Astrocyte (in vitro differentiated cells and primary cell): ENCODE measurements around the gene PCNA. TPM values are rescaled to one million over a fixed set of nuclear protein-coding genes. Genes with fewer than 3 reads are reported as not detected.

ENCODE experiments used
- DNase-seq: peaks from one replicate; pipeline ENCODE4 v3.0.0-alpha.2; 2010; ENCODE audit warnings: low read depth
- FAIRE-seq: peaks from 2 replicates; lab custom pipeline; 2011; peaks lifted over from hg19 to GRCh38; lab: Jason Lieb, UNC
- H2AFZ ChIP-seq: 2 replicates; pipeline ENCODE4 v1.6.0; 2012; ENCODE audit warnings: low read depth, low read length, inconsistent platforms
- H3K27ac ChIP-seq: 2 replicates; pipeline ENCODE4 v1.5.1; 2011; ENCODE audit warnings: low read depth, low read length, inconsistent platforms
- H3K27me3 ChIP-seq: 2 replicates; pipeline ENCODE4 v1.6.0; 2011; ENCODE audit warnings: low read length, inconsistent platforms; ENCODE audit not compliant: insufficient read depth
- H3K36me3 ChIP-seq: 2 replicates; pipeline ENCODE4 v1.5.1; 2011; ENCODE audit warnings: low read length, inconsistent platforms; ENCODE audit not compliant: insufficient read depth
- H3K4me1 ChIP-seq: 2 replicates; pipeline ENCODE4 v1.5.1; 2011; ENCODE audit warnings: low read length, inconsistent platforms; ENCODE audit not compliant: insufficient read depth
- H3K4me2 ChIP-seq: 2 replicates; pipeline ENCODE4 v1.6.0; 2012; ENCODE audit warnings: low read length, inconsistent platforms
- H3K4me3 ChIP-seq: 2 replicates; pipeline ENCODE4 v1.5.1; 2011; ENCODE audit warnings: low read depth, mild to moderate bottlenecking, low read length, inconsistent platforms; ENCODE audit not compliant: insufficient read depth
- H3K79me2 ChIP-seq: 2 replicates; pipeline ENCODE4 v1.6.0; 2012; ENCODE audit warnings: mild to moderate bottlenecking, low read length, inconsistent platforms; ENCODE audit not compliant: insufficient read depth
- H3K9ac ChIP-seq: 2 replicates; pipeline ENCODE4 v1.6.0; 2012; ENCODE audit warnings: mild to moderate bottlenecking, low read length, inconsistent platforms
- H3K9me3 ChIP-seq: 2 replicates; pipeline ENCODE4 v1.5.1; 2012; ENCODE audit warnings: low read depth, mild to moderate bottlenecking, low read length, inconsistent platforms; ENCODE audit not compliant: insufficient read depth
- H4K20me1 ChIP-seq: 2 replicates; pipeline ENCODE4 v1.6.0; 2012; ENCODE audit warnings: low read length, inconsistent platforms; ENCODE audit not compliant: insufficient read depth
- H3K27ac Mint-ChIP-seq: one replicate; pipeline ENCODE4 v1.8.0; 2021; ENCODE audit warnings: mild to moderate bottlenecking, mixed read lengths; ENCODE audit not compliant: unreplicated experiment
- H3K27me3 Mint-ChIP-seq: one replicate; pipeline ENCODE4 v1.8.0; 2021; ENCODE audit warnings: low read depth, mixed read lengths; ENCODE audit not compliant: unreplicated experiment
- H3K36me3 Mint-ChIP-seq: one replicate; pipeline ENCODE4 v1.8.0; 2021; ENCODE audit warnings: low read depth, mixed read lengths; ENCODE audit not compliant: unreplicated experiment
- H3K4me1 Mint-ChIP-seq: one replicate; pipeline ENCODE4 v1.8.0; 2021; ENCODE audit warnings: low read depth, mixed read lengths; ENCODE audit not compliant: unreplicated experiment
- H3K4me3 Mint-ChIP-seq: one replicate; pipeline ENCODE4 v1.8.0; 2021; ENCODE audit warnings: mild to moderate bottlenecking, moderate library complexity, mixed read lengths; ENCODE audit not compliant: unreplicated experiment
- H3K9me3 Mint-ChIP-seq: one replicate; pipeline ENCODE4 v1.8.0; 2021; ENCODE audit warnings: mild to moderate bottlenecking, mixed read lengths; ENCODE audit not compliant: unreplicated experiment
- EZH2 ChIP-seq: IDR thresholded peaks from 2 replicates; pipeline ENCODE4 v1.6.1; 2012; ENCODE audit warnings: mild to moderate bottlenecking, low read length, inconsistent platforms; ENCODE audit not compliant: insufficient read depth
- total RNA-seq: library from RNA; stranded (reverse); gene quantifications from 2 replicates; pipeline ENCODE4 v1.2.1, GENCODE V29; 2021
- TF ChIP-seq, protein P1 (sequence below): IDR thresholded peaks from 2 replicates; pipeline ENCODE4 v1.5.1; 2011; ENCODE audit warnings: low read depth, mild to moderate bottlenecking, inconsistent platforms, low read length, moderate library complexity; ENCODE audit not compliant: insufficient read depth

PCNA gene
- total RNA-seq, 1 donor from 2014 or later: 77.6 TPM

DNA sequence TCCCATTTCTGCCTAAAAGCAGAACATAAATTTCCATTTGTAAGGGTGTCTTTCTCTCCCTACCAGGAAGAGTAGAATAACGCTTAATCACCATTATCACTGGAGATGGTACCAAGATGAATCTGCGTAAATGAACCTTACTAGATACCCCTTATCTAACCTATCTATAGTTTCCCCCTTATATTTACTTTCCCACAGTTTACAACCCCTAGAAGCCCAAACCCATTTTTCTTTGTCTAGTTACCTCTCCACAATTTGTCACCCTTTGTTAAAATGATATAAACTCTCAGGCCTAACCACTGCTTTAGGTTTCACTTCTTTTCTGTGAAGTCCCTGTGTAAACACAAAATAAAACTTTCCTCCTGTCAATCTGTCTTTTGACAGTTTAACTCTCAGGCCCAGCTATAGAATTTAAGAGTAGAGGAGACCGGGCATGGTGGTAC is 45.5 kb downstream of the PCNA start:
- H3K27ac Mint-ChIP-seq: no peak overlapping the region

DNA sequence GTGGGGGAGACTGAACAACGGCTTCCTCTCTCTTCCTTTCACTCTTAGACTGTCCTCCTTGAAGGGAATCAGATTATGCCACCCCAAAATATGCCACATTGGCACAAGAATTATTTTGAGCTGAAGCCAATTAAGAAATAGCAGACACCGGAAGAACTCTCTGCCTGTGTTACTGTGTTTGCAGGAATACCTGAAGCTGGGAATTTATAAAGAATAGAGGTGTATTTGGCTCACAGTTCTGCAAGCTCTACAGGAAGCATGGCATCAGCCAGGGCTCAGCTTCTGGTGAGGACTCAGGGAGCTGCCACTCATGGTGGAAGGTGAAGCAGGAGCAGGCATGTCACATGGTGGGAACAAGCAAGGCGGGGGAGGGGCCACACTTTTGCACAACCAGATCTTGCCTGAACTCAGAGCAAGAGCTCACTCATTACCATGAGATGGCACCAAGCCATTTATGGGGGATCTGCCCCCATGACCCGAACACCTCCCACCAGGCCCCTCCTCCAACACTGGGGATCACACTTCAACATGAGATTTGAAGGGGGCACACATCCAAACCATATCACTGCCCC is 46.0 kb downstream of the PCNA start:
- no peak overlapping the region for H3K27ac Mint-ChIP-seq

More for the DNA sequence above, 45.5 kb downstream of the PCNA start:
- Histone ChIP-seq H3K27ac (no peak overlapping the region), H4K20me1 (no peaks in the 10 kb centered on the region), H3K4me1 (peaks cover 8% of the 10 kb centered on the region), H3K4me2 (no peak overlapping the region), H3K4me3 (no peak overlapping the region), H3K9me3 (no peaks in the 10 kb centered on the region), H2AFZ (no peak overlapping the region), H3K27me3 (no peaks in the 10 kb centered on the region), H3K9ac (no peak overlapping the region), H3K79me2 (no peaks in the 10 kb centered on the region), H3K36me3 (no peaks in the 10 kb centered on the region)
- no peak for DNase-seq
- H3K36me3 Mint-ChIP-seq: no peaks in the 10 kb centered on the region
- H3K4me1 Mint-ChIP-seq: no peaks in the 10 kb centered on the region
- TF ChIP-seq, protein P1, sequence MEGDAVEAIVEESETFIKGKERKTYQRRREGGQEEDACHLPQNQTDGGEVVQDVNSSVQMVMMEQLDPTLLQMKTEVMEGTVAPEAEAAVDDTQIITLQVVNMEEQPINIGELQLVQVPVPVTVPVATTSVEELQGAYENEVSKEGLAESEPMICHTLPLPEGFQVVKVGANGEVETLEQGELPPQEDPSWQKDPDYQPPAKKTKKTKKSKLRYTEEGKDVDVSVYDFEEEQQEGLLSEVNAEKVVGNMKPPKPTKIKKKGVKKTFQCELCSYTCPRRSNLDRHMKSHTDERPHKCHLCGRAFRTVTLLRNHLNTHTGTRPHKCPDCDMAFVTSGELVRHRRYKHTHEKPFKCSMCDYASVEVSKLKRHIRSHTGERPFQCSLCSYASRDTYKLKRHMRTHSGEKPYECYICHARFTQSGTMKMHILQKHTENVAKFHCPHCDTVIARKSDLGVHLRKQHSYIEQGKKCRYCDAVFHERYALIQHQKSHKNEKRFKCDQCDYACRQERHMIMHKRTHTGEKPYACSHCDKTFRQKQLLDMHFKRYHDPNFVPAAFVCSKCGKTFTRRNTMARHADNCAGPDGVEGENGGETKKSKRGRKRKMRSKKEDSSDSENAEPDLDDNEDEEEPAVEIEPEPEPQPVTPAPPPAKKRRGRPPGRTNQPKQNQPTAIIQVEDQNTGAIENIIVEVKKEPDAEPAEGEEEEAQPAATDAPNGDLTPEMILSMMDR: no peak
- TF ChIP-seq EZH2: no peak
- no peaks in the 10 kb centered on the region for H3K9me3 Mint-ChIP-seq
- peaks cover 4% of the 10 kb centered on the region for H3K27me3 Mint-ChIP-seq
- H3K4me3 Mint-ChIP-seq: no peak overlapping the region
- no peak for FAIRE-seq

More for the DNA sequence above, 46.0 kb downstream of the PCNA start:
- Mint-ChIP-seq H3K9me3 (no peaks in the 10 kb centered on the region), H3K36me3 (no peaks in the 10 kb centered on the region), H3K27me3 (peaks cover 5% of the 10 kb centered on the region), H3K4me1 (no peaks in the 10 kb centered on the region), H3K4me3 (no peak overlapping the region)
- no peaks in the 10 kb centered on the region for H3K9me3 ChIP-seq
- no peaks in the 10 kb centered on the region for H3K79me2 ChIP-seq
- H3K4me1 ChIP-seq: peaks cover 8% of the 10 kb centered on the region
- no peak for DNase-seq
- TF ChIP-seq EZH2: no peak
- TF ChIP-seq, protein P1: no peak
- H3K9ac ChIP-seq: no peak overlapping the region
- H3K27me3 ChIP-seq: no peaks in the 10 kb centered on the region
- no peak overlapping the region for H3K27ac ChIP-seq
- H3K4me2 ChIP-seq: no peak overlapping the region
- H3K36me3 ChIP-seq: no peaks in the 10 kb centered on the region
- peak overlapping the region; percentile 18 for H2AFZ ChIP-seq
- no peak for FAIRE-seq
- H3K4me3 ChIP-seq: no peak overlapping the region
- H4K20me1 ChIP-seq: no peaks in the 10 kb centered on the region
